VCaP (cell line): ENCODE results near the gene KCNAB2.
"Not testable (repeated sequence)": the region's sequence is repeated elsewhere in the genome, so short reads cannot be mapped to it uniquely, and the experiment has no call there.

ENCODE experiments used
- H3K27ac ChIP-seq: fragments of 450-650 bp; 2 replicates; pipeline ENCODE4 v1.5.1; 2017
- TF ChIP-seq, protein P1 (sequence below): fragments of 450-650 bp; conservative IDR thresholded peaks from 2 replicates; pipeline ENCODE4 v1.5.1; 2017; ENCODE audit warnings: mild to moderate bottlenecking, moderate library complexity

The KCNAB2 gene

DNA sequence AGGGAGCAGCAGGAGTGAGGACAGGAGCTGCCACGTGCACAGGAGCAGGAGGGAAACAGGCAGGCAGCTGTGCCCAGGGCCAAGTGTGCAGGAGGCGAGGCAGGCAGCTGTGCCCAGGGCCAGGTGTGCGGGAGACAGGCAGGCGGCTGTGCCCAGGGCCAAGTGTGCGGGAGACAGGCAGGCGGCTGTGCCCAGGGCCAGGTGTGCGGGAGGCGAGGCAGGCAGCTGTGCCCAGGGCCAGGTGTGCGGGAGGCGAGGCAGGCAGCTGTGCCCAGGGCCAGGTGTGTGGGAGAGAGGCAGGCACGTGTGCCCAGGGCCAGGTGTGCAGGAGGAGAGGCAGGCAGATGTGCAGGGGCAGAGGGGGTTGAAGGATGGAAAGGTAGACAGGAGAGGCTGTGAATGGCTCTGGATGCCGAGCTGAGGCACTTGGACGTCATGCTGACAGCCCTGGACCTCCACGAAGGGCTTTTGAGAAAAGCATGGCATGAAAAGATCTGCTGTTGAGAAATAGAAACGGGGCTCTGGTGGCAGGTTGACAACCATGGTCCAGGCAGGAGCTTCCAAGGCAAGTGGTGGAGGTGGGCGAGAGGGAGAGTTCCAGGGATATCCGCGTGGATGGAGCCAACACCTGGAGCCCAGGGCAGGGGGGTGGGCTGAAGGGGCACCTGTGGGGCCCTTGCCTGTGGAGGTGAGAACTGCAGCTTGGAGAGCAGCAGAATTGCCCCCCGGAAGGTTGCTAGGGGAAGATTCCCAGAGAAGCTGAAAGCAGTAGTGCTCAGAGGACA is 34.3 kb upstream of the KCNAB2 start:
- no peak overlapping the region for H3K27ac ChIP-seq
- TF ChIP-seq, protein P1, sequence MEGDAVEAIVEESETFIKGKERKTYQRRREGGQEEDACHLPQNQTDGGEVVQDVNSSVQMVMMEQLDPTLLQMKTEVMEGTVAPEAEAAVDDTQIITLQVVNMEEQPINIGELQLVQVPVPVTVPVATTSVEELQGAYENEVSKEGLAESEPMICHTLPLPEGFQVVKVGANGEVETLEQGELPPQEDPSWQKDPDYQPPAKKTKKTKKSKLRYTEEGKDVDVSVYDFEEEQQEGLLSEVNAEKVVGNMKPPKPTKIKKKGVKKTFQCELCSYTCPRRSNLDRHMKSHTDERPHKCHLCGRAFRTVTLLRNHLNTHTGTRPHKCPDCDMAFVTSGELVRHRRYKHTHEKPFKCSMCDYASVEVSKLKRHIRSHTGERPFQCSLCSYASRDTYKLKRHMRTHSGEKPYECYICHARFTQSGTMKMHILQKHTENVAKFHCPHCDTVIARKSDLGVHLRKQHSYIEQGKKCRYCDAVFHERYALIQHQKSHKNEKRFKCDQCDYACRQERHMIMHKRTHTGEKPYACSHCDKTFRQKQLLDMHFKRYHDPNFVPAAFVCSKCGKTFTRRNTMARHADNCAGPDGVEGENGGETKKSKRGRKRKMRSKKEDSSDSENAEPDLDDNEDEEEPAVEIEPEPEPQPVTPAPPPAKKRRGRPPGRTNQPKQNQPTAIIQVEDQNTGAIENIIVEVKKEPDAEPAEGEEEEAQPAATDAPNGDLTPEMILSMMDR = no peak

DNA sequence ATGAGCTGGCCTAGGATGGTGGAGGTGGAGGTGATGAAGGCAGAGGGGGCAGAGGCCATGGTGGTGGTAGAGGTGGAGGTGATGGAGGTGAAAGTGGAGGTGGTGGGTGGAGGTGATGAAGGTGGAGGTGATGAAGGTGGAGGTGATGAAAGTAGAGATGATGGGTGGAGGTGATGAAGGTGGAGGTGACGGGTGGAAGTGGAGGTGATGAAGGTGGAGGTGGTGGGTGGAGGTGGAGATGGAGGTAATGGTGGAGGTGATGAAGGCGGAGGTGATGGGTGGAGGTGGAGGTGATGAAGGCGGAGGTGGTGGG is 33.8 kb upstream of the KCNAB2 start:
- no peak overlapping the region for H3K27ac ChIP-seq
- TF ChIP-seq, protein P1 = no peak

- TF ChIP-seq, protein P1 = no peak
- H3K27ac ChIP-seq = no peak overlapping the region
These were observed 33.0 kb upstream of the KCNAB2 start for GRCh38 chr1:6012529-6013318.

GRCh38 chr1:6013491-6013890 is 32.2 kb upstream of the KCNAB2 start:
- H3K27ac ChIP-seq = no peak overlapping the region
- TF ChIP-seq, protein P1 = no peak

DNA sequence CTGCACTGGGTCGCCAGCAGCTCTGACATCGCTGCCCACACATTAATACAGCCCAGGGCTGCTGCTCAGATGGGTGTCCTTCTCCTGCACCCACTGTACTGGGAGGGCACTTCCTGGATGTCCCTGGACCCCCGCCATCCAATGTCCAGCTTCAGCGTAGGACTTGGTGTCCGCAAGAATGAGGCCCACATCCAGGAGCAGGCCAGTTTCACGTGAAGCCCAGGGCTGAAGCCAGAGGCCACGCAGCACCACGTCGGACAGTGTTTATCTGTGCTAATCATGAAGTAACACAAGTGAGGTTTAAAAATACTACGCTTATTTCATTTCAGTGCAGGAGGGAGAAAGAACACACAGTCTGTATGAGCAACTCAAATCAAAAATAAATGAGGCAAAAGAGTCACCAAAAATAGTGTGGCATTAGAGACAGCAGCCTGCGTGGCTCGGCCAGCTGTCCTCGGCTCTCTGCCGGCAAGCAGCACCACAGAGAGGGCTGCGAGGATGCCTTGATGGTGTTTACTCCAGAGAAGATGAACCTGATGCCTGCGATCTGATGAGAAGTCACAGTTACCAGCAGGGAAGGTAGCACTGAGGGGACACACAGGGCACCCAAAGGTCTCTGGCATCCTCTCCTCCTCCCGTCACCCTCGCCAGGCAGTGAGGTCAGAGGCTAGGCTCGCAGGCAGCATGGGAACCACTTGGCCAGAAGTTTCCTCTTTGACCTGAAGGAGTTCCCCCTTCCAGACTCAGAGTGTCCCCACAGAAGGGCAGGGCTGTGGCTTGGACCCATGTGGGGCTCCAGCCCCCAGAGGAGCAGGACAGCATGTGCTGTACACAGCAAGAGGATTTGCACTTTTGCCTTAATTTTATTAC is 31.3 kb upstream of the KCNAB2 start:
- TF ChIP-seq, protein P1 = no peak
- no peak overlapping the region for H3K27ac ChIP-seq

DNA sequence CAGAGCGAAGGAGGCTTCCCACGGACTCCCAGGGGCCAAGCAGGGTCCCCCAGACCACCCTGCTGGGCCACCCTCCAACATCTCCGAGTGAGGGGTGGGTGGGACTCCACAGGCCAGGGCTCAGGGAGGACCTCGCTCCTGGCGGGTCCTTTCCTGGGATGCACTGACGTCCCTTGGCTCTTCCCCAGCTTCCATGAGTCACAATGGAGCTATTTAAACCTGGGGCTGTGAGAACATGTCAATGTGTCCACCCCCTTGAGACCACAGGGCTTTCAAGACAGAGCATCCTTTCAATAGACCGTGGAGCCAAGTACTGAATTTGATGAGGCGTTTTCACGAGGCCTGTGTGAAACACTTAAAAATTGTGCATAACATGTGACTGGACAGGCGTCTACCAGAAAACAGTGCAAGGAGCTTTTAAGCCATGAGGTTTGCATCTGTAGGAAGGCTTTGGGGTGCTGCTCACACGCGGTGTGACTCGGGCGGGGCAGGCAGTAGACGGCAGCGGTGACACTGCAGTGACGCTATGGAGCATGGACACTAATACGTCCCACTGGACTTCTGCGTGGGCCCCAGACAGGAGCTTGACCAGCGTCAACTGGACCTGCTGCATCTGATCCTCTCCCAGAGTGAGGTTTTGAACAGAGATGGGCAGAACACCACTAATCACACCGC is 29.4 kb upstream of the KCNAB2 start:
- H3K27ac ChIP-seq = no peak overlapping the region
- TF ChIP-seq, protein P1 = no peak

DNA sequence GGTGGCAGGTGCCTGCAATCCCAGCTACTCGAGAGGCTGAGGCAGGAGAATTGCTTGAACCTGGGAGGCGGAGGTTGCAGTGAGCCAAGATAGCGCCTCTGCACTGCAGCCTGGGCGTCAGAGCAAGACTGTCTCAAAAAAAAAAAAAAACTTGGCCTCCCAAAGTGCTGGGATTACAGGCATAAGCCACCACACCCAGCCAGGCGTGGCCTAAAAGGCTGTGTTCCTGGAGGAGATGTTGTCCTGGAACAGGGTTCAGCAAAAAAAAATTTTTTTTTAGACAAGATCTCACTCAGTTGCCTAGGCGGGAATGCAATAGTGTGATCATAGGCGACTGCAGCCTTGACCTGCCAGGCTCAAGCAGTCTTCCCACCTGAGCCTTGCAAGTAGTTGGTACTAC is 28.0 kb upstream of the KCNAB2 start:
- H3K27ac ChIP-seq = not testable (repeated sequence)
